WERI-Rb-1 (cell line): ENCODE data around the gene TBATA.
A peak's percentile ranks its signal among the peaks of the same experiment; 100 is the strongest.

Experiments used
- DNase-seq: peaks from one replicate; pipeline ENCODE4 v3.0.0-alpha.2; 2020
- H3K27ac ChIP-seq: fragments of 250-450 bp; sonication (Bioruptor Pico); 2 replicates; pipeline ENCODE4 v1.5.1; 2020; ENCODE audit warnings: mild to moderate bottlenecking, moderate library complexity
- H3K27me3 ChIP-seq: fragments of 250-450 bp; sonication (Bioruptor Pico); 2 replicates; pipeline ENCODE4 v1.5.1; 2021; ENCODE audit warnings: mild to moderate bottlenecking, low read depth, moderate library complexity; ENCODE audit not compliant: insufficient read depth, severe bottlenecking
- H3K36me3 ChIP-seq: fragments of 250-450 bp; sonication (Bioruptor Pico); 2 replicates; pipeline ENCODE4 v1.5.1; 2020; ENCODE audit warnings: mild to moderate bottlenecking, moderate library complexity
- H3K4me3 ChIP-seq: 2 replicates; pipeline ENCODE4 v1.5.1; 2011; ENCODE audit warnings: low read depth, mild to moderate bottlenecking, control low read depth, low read length
- H3K9me3 ChIP-seq: fragments of 250-450 bp; sonication (Bioruptor Pico); 2 replicates; pipeline ENCODE4 v1.5.1; 2021; ENCODE audit warnings: mild to moderate bottlenecking, moderate library complexity; ENCODE audit not compliant: severe bottlenecking
- TF ChIP-seq, protein P1 (sequence below): IDR thresholded peaks from 2 replicates; pipeline ENCODE4 v1.5.1; 2011; ENCODE audit warnings: low read depth, mild to moderate bottlenecking, control low read depth, inconsistent platforms, low read length

TBATA gene

DNA sequence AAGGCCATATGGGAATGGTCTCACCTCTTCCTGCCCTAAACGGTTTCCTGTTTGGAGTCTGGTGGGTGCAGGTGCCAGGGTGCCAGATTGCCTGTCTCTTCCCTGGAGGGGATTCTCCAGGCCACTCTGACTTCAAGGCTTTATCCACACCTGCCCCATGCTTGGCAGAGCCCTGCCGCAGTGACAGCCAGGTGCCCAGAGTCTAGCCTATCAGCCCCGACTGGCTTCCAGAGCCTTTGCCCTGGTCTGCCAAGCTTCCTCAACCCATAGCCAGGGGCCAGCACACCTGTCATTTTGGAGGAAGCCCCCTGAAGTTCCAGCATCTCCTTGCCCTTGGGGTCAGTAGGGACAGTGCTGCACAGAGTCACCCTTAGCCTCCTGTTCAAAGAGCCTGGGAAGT, 21.6 kb downstream of the TBATA start:
- TF ChIP-seq, protein P1, sequence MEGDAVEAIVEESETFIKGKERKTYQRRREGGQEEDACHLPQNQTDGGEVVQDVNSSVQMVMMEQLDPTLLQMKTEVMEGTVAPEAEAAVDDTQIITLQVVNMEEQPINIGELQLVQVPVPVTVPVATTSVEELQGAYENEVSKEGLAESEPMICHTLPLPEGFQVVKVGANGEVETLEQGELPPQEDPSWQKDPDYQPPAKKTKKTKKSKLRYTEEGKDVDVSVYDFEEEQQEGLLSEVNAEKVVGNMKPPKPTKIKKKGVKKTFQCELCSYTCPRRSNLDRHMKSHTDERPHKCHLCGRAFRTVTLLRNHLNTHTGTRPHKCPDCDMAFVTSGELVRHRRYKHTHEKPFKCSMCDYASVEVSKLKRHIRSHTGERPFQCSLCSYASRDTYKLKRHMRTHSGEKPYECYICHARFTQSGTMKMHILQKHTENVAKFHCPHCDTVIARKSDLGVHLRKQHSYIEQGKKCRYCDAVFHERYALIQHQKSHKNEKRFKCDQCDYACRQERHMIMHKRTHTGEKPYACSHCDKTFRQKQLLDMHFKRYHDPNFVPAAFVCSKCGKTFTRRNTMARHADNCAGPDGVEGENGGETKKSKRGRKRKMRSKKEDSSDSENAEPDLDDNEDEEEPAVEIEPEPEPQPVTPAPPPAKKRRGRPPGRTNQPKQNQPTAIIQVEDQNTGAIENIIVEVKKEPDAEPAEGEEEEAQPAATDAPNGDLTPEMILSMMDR = no peak
- H3K27me3 ChIP-seq = no peaks in the 10 kb centered on the region
- H3K4me3 ChIP-seq = no peak overlapping the region
- no peaks in the 10 kb centered on the region for H3K36me3 ChIP-seq
- peaks cover 8% of the 10 kb centered on the region for H3K9me3 ChIP-seq
- no peak overlapping the region for H3K27ac ChIP-seq
- DNase-seq = no peak

DNA sequence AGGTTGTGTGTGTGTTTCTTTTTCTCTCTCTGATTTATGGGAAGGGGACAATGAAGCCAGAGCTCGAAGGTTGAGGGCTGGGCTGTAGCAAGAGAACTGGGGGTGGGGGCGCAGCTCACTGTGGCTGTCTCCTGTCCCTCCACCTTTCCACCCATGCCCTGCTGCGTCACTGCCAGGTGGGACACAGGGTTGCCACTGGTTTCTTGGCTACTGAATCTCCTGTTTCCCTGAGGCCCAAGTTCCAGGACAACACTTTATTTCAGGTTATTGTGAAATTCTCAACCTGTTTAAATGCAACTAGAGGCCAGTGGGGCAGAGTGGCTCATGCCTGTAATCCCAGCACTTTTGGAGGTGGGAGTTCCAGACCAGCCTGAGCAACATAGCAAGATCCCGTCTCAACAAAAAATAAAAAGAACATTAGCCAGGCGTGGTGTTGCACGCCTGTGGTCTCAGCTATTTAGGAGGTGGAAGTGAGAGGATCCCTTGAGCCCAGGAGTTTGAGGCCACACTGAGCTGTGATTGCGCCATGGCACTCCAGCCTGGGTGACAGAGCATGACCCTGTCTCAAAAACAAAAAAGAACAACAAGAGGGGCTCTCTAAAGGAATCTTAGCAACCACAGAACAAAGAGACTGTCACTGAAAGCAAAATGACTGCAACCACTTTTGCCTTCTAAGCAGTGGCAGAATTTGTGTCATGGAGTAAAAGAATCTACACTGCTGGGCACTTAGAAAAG, 22.6 kb downstream of the TBATA start:
- no peak for DNase-seq

DNA sequence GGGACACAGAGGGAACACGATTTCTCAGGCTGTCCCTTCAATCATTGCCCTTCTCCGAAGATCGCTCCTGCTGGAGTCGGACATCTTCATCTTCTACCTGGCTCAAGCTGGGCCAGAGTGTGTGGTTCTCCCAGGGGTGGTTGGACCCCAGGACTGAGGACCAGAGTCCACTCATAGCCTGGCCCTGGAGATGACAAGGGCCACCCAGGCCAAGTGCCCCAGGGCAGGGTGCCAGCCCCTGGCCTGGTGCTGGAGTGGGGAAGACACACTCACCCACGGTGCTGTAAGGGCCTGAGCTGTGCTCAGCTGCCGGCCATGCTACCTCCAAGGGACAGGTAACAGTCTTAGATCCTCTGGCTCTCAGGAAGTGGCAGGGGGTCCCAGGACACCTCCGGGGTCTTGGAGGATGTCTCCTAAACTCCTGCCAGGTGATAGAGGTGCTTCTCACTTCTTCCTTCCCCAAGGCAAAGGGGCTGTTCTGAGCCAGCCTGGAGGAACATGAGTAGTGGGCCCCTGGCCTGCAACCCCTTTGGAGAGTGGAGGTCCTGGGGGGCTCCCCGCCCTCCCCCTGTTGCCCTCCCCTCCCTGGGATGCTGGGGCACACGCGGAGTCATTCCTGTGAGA, 23.3 kb downstream of the TBATA start:
- no peak for DNase-seq
- H3K9me3 ChIP-seq = peaks cover 8% of the 10 kb centered on the region
- TF ChIP-seq, protein P1 = no peak
- no peaks in the 10 kb centered on the region for H3K36me3 ChIP-seq
- H3K27ac ChIP-seq = no peak overlapping the region
- H3K4me3 ChIP-seq = no peak overlapping the region
- no peaks in the 10 kb centered on the region for H3K27me3 ChIP-seq

More for the DNA sequence above, 22.6 kb downstream of the TBATA start:
- no peak overlapping the region for H3K27ac ChIP-seq
- H3K4me3 ChIP-seq = no peak overlapping the region
- H3K36me3 ChIP-seq = no peaks in the 10 kb centered on the region
- TF ChIP-seq, protein P1 = no peak
- H3K27me3 ChIP-seq = no peaks in the 10 kb centered on the region
- H3K9me3 ChIP-seq = peaks cover 8% of the 10 kb centered on the region

DNA sequence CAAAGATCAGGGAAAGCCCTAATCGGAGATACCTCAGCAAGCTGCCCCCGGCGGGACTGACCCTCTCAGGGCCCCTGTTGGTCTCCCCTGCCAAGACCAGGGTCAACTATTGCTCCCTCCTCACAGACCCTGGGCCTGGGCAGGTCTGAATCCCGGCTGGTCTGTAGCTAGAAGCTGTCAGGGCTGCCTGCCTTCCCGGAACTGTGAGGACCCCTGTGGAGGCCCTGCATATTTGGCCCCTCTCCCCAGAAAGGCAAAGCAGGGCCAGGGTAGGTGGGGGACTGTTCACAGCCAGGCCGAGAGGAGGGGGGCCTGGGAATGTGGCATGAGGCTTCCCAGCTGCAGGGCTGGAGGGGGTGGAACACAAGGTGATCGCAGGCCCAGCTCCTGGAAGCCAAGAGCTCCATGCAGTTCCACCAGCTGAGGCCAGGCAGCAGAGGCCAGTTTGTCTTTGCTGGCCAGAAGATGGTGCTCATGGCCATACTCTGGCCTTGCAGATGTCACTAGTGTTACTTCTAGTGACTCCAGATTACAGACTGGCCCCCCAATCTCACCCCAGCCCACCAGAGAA, 24.1 kb downstream of the TBATA start:
- TF ChIP-seq, protein P1 = peak; percentile 56
- H3K4me3 ChIP-seq = no peak overlapping the region
- H3K9me3 ChIP-seq = peaks cover 3% of the 10 kb centered on the region
- H3K36me3 ChIP-seq = no peaks in the 10 kb centered on the region
- no peak overlapping the region for H3K27ac ChIP-seq
- peak; percentile 28 for DNase-seq
- H3K27me3 ChIP-seq = no peaks in the 10 kb centered on the region

DNA sequence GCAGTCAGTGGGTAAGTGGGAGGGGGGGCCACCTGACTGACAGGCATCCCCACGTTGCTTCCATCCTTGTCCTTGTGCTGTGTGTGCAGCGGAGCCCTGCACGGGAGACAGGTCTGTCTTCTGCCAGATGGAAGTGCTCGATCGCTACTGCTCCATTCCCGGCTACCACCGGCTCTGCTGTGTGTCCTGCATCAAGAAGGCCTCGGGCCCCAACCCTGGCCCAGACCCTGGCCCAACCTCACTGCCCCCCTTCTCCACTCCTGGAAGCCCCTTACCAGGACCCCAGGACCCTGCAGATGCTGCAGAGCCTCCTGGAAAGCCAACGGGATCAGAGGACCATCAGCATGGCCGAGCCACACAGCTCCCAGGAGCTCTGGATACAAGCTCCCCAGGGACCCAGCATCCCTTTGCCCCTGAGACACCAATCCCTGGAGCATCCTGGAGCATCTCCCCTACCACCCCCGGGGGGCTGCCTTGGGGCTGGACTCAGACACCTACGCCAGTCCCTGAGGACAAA, 24.8 kb downstream of the TBATA start:
- Histone ChIP-seq H3K9me3 (no peaks in the 10 kb centered on the region), H3K27ac (no peak overlapping the region), H3K4me3 (no peak overlapping the region), H3K36me3 (no peaks in the 10 kb centered on the region), H3K27me3 (no peaks in the 10 kb centered on the region)
- DNase-seq = no peak
- TF ChIP-seq, protein P1 = no peak
